ENCODE data around the gene PIGQ. TPM values are rescaled to one million over a fixed set of nuclear protein-coding genes. Genes with fewer than 3 reads are reported as not detected.

The PIGQ gene
- total and polyA plus RNA-seq, 2 of the 4 experiments (the other 2 are of a cell fraction) = 5.9 to 36.8 TPM

DNA sequence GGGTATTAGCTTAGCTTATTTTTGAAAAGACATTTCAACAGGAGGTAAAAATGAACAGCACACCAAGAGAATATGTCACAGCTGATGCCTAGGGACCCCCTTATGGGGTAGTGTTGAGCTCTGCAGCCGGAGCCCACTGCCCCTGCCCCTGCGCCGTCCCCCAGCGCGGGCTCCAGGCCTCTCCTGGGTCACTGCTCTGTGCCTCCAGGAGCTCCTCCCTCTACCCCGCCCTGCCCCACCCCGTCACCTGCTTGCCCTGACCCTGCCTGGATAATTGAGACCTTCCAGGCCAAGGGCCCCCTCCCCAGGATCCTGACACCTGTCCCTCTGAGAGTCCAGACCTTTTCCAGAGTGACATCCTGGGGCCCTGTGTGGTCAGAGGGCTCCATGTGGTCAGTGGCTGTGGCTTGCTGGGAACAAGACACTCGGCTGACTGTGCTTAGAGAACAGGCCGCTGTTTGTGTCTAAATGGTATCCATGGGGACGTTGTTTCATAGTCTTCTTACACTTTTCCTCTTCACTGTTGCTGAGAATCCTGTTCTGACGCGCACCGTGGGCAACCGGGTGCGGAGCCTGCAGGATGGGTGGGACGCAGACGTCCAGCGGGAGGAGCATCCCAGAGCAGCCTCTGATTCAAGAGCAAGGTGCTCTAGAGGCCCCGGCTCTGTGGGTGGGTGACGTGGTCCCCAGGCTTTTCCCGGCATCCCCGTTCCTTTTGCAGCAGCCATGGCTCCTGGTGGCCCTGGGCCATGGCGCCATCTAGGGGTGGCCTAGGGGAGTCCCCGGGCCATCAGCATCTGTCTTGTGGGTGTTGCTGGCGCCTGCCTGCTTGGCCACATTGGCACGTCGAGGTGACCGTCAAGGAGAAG is 41.0 kb downstream of the PIGQ start:
- Histone ChIP-seq H4K8ac (ENCODE audit: low read depth in 2 of 2, low read length in 2 of 2) (no peak overlapping the region), H2BK5ac (ENCODE audit: low read depth, low read length, poor library complexity, severe bottlenecking) (no peak overlapping the region), H4K5ac (ENCODE audit: low read depth, low read length) (no peak overlapping the region), H3K9ac (ENCODE audit: low read depth, low read length) (no peak overlapping the region), H2BK20ac (ENCODE audit: low read depth, low read length) (no peak overlapping the region), H3K27me3 (ENCODE audit: control insufficient read depth, insufficient read depth, low read length) (no peaks in the 10 kb centered on the region), H3K79me1 (ENCODE audit: low read depth in 1 of 2, low read length in 2 of 2) (peaks cover 9 to 37% of the 10 kb centered on the region in 2 experiments), H3K4me2 (ENCODE audit: low read depth, low read length) (no peak overlapping the region), H3K4me3 (ENCODE audit: insufficient read depth, low read depth, low read length) (no peak overlapping the region), H2AK9ac (replicated peaks; ENCODE audit: low read depth, low read length, poor library complexity) (no peak overlapping the region), H3K18ac (ENCODE audit: low read depth, low read length) (no peak overlapping the region), H3K4ac (ENCODE audit: low read depth, low read length) (no peak overlapping the region), H3K14ac (replicated peaks; ENCODE audit: low read depth, low read length) (no peak overlapping the region), H4K91ac (ENCODE audit: insufficient read depth, low read depth, low read length) (no peak overlapping the region), H3K56ac (ENCODE audit: extremely low read depth, insufficient read depth, low read length) (no peak overlapping the region), H3K27ac (ENCODE audit: insufficient read depth, low read length) (no peak overlapping the region), H3K4me1 (ENCODE audit: control insufficient read depth, insufficient read depth, low read length) (no peaks in the 10 kb centered on the region), H3K9me1 (ENCODE audit: insufficient read depth, low read length) (peaks cover 6% of the 10 kb centered on the region; the same call in 1 of the 2 replicates), H2BK120ac (ENCODE audit: low read depth, low read length) (no peak overlapping the region), H2BK15ac (ENCODE audit: low read depth, low read length) (no peak overlapping the region), H4K20me1 (ENCODE audit: insufficient read depth, low read length) (peaks cover 16% of the 10 kb centered on the region), H2AK5ac (ENCODE audit: low read depth, low read length) (no peak overlapping the region), H3K23ac (ENCODE audit: low read depth, low read length) (no peak overlapping the region; the same call in 1 of the 2 replicates), H3K36me3 (ENCODE audit: control insufficient read depth, insufficient read depth, low read length) (peaks cover 5% of the 10 kb centered on the region; the same call in 1 of the 2 replicates), H2AFZ (replicated peaks; ENCODE audit: low read length, poor library complexity) (no peak overlapping the region), H3K9me3 (ENCODE audit: control insufficient read depth, insufficient read depth, low read length) (no peaks in the 10 kb centered on the region)
- BruUV-seq (replicated peaks) = no TSS peak
- intact Hi-C loops (cut with micrococcal nuclease) (no loop called here), in situ Hi-C loops (cut with MboI; ENCODE audit: low sequenced_read_pairs) (no loop called here), dilution Hi-C loops (cut with HindIII; ENCODE audit: low sequenced_read_pairs, unreplicated experiment) (no loop called here)
- TF ChIP-seq, protein P1, sequence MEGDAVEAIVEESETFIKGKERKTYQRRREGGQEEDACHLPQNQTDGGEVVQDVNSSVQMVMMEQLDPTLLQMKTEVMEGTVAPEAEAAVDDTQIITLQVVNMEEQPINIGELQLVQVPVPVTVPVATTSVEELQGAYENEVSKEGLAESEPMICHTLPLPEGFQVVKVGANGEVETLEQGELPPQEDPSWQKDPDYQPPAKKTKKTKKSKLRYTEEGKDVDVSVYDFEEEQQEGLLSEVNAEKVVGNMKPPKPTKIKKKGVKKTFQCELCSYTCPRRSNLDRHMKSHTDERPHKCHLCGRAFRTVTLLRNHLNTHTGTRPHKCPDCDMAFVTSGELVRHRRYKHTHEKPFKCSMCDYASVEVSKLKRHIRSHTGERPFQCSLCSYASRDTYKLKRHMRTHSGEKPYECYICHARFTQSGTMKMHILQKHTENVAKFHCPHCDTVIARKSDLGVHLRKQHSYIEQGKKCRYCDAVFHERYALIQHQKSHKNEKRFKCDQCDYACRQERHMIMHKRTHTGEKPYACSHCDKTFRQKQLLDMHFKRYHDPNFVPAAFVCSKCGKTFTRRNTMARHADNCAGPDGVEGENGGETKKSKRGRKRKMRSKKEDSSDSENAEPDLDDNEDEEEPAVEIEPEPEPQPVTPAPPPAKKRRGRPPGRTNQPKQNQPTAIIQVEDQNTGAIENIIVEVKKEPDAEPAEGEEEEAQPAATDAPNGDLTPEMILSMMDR (conservative IDR thresholded peaks at IDR 0.05; ENCODE audit: low read depth, low read length) = peak; percentile 44
- no peak for TF ChIP-seq CEBPB (IDR thresholded peaks at IDR 0.05; ENCODE audit: low read depth, low read length)
- peak; percentile 41 for TF ChIP-seq RAD21 (IDR thresholded peaks at IDR 0.05; ENCODE audit: low read length)
- ATAC-seq (ENCODE audit: low read depth) (no peak), DNase-seq (no peak)
- whole genome bisulfite sequencing, 2 experiments (ENCODE audit: extremely low coverage in 2 of 2, insufficient read length in 1 of 2) = 79% methylated on average over 9 of the region's 28 CpGs; no CpG with 5 or more reads in 1 of the 2 experiments
- POLR2A ChIA-PET (ENCODE audit: unreplicated experiment) = no interaction called here
- CTCF ChIA-PET = no interaction called here

All from IMR-90 (cell line).